HT-29 (cell line): Measurements from ENCODE around the gene IQGAP2. TPM values are rescaled to one million over a fixed set of nuclear protein-coding genes. Genes with fewer than 3 reads are reported as not detected.
"Not testable (repeated sequence)": the region's sequence is repeated elsewhere in the genome, so short reads cannot be mapped to it uniquely, and the experiment has no call there.

Source experiments
- DNase-seq: peaks from one replicate; pipeline ENCODE4 v3.0.0-alpha.2; 2015; ENCODE audit warnings: low spot score
- total RNA-seq: library from RNA; depleted of rRNA; stranded (reverse); fragments of >200 nt; shearing (Covaris generic); gene quantifications from 2 replicates; pipeline ENCODE4 v1.2.3, GENCODE V29; 2014

Gene IQGAP2
- total RNA-seq, 1 experiment from 2014 or later, result 18.6 TPM

GRCh38 chr5:76715736-76716455 is 312.8 kb downstream of the IQGAP2 start, which contains the start of gene F2R:
Gene F2R (plus strand): TSS chr5:76716126. CDS start chr5:76716308, 182 bp downstream.
- peak; percentile 67 for DNase-seq

- DNase-seq, result peak; percentile 27
These were observed 313.5 kb downstream of the IQGAP2 start for GRCh38 chr5:76716456-76717157.

GRCh38 chr5:76717222-76718083 is 314.4 kb downstream of the IQGAP2 start:
- peak; percentile 27 for DNase-seq

GRCh38 chr5:76718381-76718832 is 315.3 kb downstream of the IQGAP2 start:
- DNase-seq, result no peak

- DNase-seq, result no peak
These were observed 315.8 kb downstream of the IQGAP2 start for GRCh38 chr5:76718880-76719279.

- DNase-seq, result no peak
These were observed 318.0 kb downstream of the IQGAP2 start for GRCh38 chr5:76720988-76721569.

GRCh38 chr5:76723266-76723665 is 320.2 kb downstream of the IQGAP2 start:
- DNase-seq, result no peak

- DNase-seq, result no peak
These were observed 320.8 kb downstream of the IQGAP2 start for GRCh38 chr5:76723906-76724305.

- no peak for DNase-seq
These were observed 321.8 kb downstream of the IQGAP2 start for GRCh38 chr5:76724871-76725270.

- no peak for DNase-seq
These were observed 325.9 kb downstream of the IQGAP2 start for GRCh38 chr5:76728965-76729364.

GRCh38 chr5:76729373-76730290 is 326.5 kb downstream of the IQGAP2 start:
- no peak for DNase-seq

GRCh38 chr5:76732405-76733048 is 329.4 kb downstream of the IQGAP2 start:
- DNase-seq, result no peak

- DNase-seq, result no peak
These were observed 329.9 kb downstream of the IQGAP2 start for GRCh38 chr5:76733049-76733417.

- no peak for DNase-seq
These were observed 332.9 kb downstream of the IQGAP2 start for GRCh38 chr5:76735762-76736545.

- DNase-seq, result no peak
These were observed 333.8 kb downstream of the IQGAP2 start for GRCh38 chr5:76736679-76737556.

- no peak for DNase-seq
These were observed 334.8 kb downstream of the IQGAP2 start for GRCh38 chr5:76737846-76738245.

GRCh38 chr5:76741506-76741905 is 338.4 kb downstream of the IQGAP2 start:
- not testable (repeated sequence) for DNase-seq

- no peak for DNase-seq
These were observed 339.5 kb downstream of the IQGAP2 start for GRCh38 chr5:76742583-76742982.
